ENCODE results near the gene KLHDC7A.

KLHDC7A gene

GRCh38 chr1:18480315-18481189, at the start of gene KLHDC7A:
TSS of gene KLHDC7A (plus strand) at chr1:18480930. CDS start at chr1:18480982, 52 bp downstream.
- no peak for TF ChIP-seq BHLHE40 (IDR thresholded peaks at IDR 0.05; ENCODE audit: borderline replicate concordance)
- TF ChIP-seq ARNT (IDR thresholded peaks at IDR 0.05): no peak
- TF ChIP-seq HDGF (IDR thresholded peaks at IDR 0.05; ENCODE audit: borderline replicate concordance): no peak
- no peak for TF ChIP-seq FOXK2 (IDR thresholded peaks at IDR 0.05)
- no peak for TF ChIP-seq ZNF384 (IDR thresholded peaks at IDR 0.05)
- TF ChIP-seq TARDBP (IDR thresholded peaks at IDR 0.05): no peak
- no peak for TF ChIP-seq NFRKB (IDR thresholded peaks at IDR 0.05)
- no peak for TF ChIP-seq FOXM1 (IDR thresholded peaks at IDR 0.05; ENCODE audit: borderline replicate concordance)
- TF ChIP-seq SP1 (IDR thresholded peaks at IDR 0.05): no peak
- TF ChIP-seq PKNOX1 (IDR thresholded peaks at IDR 0.05): no peak
- no peak for TF ChIP-seq ELF4 (IDR thresholded peaks at IDR 0.05)
- TF ChIP-seq CTBP1 (IDR thresholded peaks at IDR 0.05; ENCODE audit: borderline replicate concordance): no peak
- TF ChIP-seq FOXA1 (IDR thresholded peaks at IDR 0.05): no peak
- TF ChIP-seq L3MBTL2 (conservative IDR thresholded peaks at IDR 0.05): no peak
- no peak for TF ChIP-seq SUZ12 (IDR thresholded peaks at IDR 0.05)
- TF ChIP-seq LEF1 (IDR thresholded peaks at IDR 0.05; ENCODE audit: borderline replicate concordance): no peak
- CTCF ChIA-PET: no interaction called here
- POLR2A ChIA-PET: no interaction called here
- DNase-seq (ENCODE audit: extremely low spot score): no peak

GRCh38 chr1:18434041-18434440, 46.7 kb upstream of the KLHDC7A start:
- TF ChIP-seq ZNF384 (IDR thresholded peaks at IDR 0.05) (no peak), CTBP1 (IDR thresholded peaks at IDR 0.05; ENCODE audit: borderline replicate concordance) (no peak), HDGF (IDR thresholded peaks at IDR 0.05; ENCODE audit: borderline replicate concordance) (no peak), FOXK2 (IDR thresholded peaks at IDR 0.05) (no peak), SP1 (IDR thresholded peaks at IDR 0.05) (no peak), FOXM1 (IDR thresholded peaks at IDR 0.05; ENCODE audit: borderline replicate concordance) (no peak), FOXA1 (IDR thresholded peaks at IDR 0.05) (no peak), TARDBP (IDR thresholded peaks at IDR 0.05) (no peak), NFRKB (IDR thresholded peaks at IDR 0.05) (no peak), ARNT (IDR thresholded peaks at IDR 0.05) (no peak), ELF4 (IDR thresholded peaks at IDR 0.05) (no peak), BHLHE40 (IDR thresholded peaks at IDR 0.05; ENCODE audit: borderline replicate concordance) (no peak), PKNOX1 (IDR thresholded peaks at IDR 0.05) (no peak), L3MBTL2 (conservative IDR thresholded peaks at IDR 0.05) (no peak), LEF1 (IDR thresholded peaks at IDR 0.05; ENCODE audit: borderline replicate concordance) (no peak), SUZ12 (IDR thresholded peaks at IDR 0.05) (no peak)
- POLR2A ChIA-PET: no interaction called here
- DNase-seq (ENCODE audit: extremely low spot score): no peak
- CTCF ChIA-PET: no interaction called here

DNA sequence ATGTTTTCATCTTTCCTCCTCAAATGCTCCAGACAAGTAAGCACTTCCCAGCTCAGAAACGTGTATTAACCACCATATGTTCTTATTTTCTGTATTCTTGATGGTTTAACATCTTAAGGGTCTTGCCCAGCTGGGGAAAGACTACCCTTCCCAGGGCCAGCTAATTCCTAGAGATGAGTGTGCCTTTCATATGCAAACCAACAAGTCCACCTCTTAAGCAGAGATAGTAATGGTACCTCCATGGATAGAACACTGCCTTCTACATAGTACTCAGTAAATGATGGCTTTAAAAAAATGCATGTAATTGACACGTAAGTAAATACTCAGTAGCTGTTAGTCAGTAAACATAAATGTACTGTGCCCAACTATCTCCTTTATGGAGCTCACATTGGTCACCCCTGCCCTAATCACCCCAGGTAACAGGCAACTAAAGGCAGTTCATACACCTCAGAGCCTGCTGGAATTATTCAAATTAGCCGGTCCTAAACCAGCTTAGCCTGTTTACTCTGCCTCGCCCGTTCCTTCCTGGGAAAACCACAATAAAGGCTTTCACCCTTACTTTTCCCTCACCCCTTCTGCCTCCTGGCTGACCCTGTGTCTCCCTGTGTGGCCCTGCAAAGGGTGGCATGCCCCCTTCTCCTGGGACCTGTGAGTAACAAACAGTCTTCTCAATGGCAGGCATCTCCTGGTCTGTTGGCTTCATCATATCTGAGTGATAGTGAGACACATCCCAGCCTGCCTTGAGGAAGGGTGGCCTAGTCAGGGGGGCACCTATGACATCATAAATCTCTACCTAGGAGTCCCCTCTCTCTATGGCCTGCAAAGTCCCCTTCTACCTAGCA, 40.1 kb upstream of the KLHDC7A start:
- POLR2A ChIA-PET: no interaction called here
- no peak for DNase-seq (ENCODE audit: extremely low spot score)
- TF ChIP-seq LEF1 (IDR thresholded peaks at IDR 0.05; ENCODE audit: borderline replicate concordance): no peak
- CTCF ChIA-PET: no interaction called here

- CTCF ChIA-PET: no interaction called here
- no peak for DNase-seq (ENCODE audit: extremely low spot score)
- POLR2A ChIA-PET: no interaction called here
- no peak for TF ChIP-seq PKNOX1 (IDR thresholded peaks at IDR 0.05)
- TF ChIP-seq SUZ12 (IDR thresholded peaks at IDR 0.05): no peak
- no peak for TF ChIP-seq ELF4 (IDR thresholded peaks at IDR 0.05)
- TF ChIP-seq SP1 (IDR thresholded peaks at IDR 0.05): no peak
- TF ChIP-seq TARDBP (IDR thresholded peaks at IDR 0.05): no peak
- no peak for TF ChIP-seq L3MBTL2 (conservative IDR thresholded peaks at IDR 0.05)
- TF ChIP-seq CTBP1 (IDR thresholded peaks at IDR 0.05; ENCODE audit: borderline replicate concordance): no peak
- no peak for TF ChIP-seq FOXA1 (IDR thresholded peaks at IDR 0.05)
- no peak for TF ChIP-seq HDGF (IDR thresholded peaks at IDR 0.05; ENCODE audit: borderline replicate concordance)
- no peak for TF ChIP-seq FOXK2 (IDR thresholded peaks at IDR 0.05)
- TF ChIP-seq ARNT (IDR thresholded peaks at IDR 0.05): no peak
- TF ChIP-seq FOXM1 (IDR thresholded peaks at IDR 0.05; ENCODE audit: borderline replicate concordance): no peak
- TF ChIP-seq BHLHE40 (IDR thresholded peaks at IDR 0.05; ENCODE audit: borderline replicate concordance): no peak
- TF ChIP-seq NFRKB (IDR thresholded peaks at IDR 0.05): no peak
Observed at GRCh38 chr1:18443587-18444520, 36.9 kb upstream of the KLHDC7A start.

DNA sequence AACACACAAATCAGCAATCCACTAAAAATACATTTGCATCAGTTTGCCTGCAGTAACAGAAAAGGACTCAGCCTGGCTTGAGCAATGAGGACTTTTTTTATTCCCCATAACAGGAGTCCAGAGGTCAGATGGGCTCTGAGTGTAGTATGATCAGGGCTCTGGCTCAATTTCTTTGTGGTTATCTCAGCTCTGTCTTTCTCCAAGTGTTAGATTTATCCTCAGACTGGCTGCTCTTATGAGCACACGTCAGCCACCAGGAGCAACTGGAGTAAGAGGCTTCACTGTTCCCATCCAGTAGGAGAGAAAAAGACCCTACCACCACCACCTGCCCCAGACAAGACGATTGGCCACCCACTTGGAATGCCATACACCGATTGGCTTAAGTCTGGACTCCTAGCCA, 36.2 kb upstream of the KLHDC7A start:
- no peak for DNase-seq (ENCODE audit: extremely low spot score)
- POLR2A ChIA-PET: no interaction called here
- CTCF ChIA-PET: no interaction called here
- TF ChIP-seq PKNOX1 (IDR thresholded peaks at IDR 0.05) (no peak), TARDBP (IDR thresholded peaks at IDR 0.05) (no peak), SP1 (IDR thresholded peaks at IDR 0.05) (no peak), BHLHE40 (IDR thresholded peaks at IDR 0.05; ENCODE audit: borderline replicate concordance) (no peak), FOXK2 (IDR thresholded peaks at IDR 0.05) (no peak), L3MBTL2 (conservative IDR thresholded peaks at IDR 0.05) (no peak), HDGF (IDR thresholded peaks at IDR 0.05; ENCODE audit: borderline replicate concordance) (no peak), ZNF384 (IDR thresholded peaks at IDR 0.05) (no peak), ELF4 (IDR thresholded peaks at IDR 0.05) (no peak), CTBP1 (IDR thresholded peaks at IDR 0.05; ENCODE audit: borderline replicate concordance) (no peak), SUZ12 (IDR thresholded peaks at IDR 0.05) (no peak), NFRKB (IDR thresholded peaks at IDR 0.05) (no peak), FOXA1 (IDR thresholded peaks at IDR 0.05) (no peak), LEF1 (IDR thresholded peaks at IDR 0.05; ENCODE audit: borderline replicate concordance) (no peak)
